K562 (cell line): Measurements from ENCODE around the gene FRMD5.

Experiments used
- BRF1 ChIP-seq: IDR thresholded peaks from 3 replicates; pipeline ENCODE4 v1.6.1; 2011; ENCODE audit warnings: borderline replicate concordance, mild to moderate bottlenecking; ENCODE audit not compliant: insufficient read length; ENCODE audit errors: extremely low read depth
- CTCF ChIP-seq, 3 experiments: IDR thresholded peaks in 2 of 3; conservative IDR thresholded peaks in 1 of 3; 2 replicates each; pipeline ENCODE4 v1.5.1; 2011 to 2012; ENCODE audit warnings: low read length in 3 of 3, mild to moderate bottlenecking in 3 of 3, control low read depth in 2 of 3, improper control_type of control experiment in 1 of 3, inconsistent platforms in 1 of 3, low read depth in 1 of 3, mixed read lengths in 1 of 3, moderate library complexity in 1 of 3; ENCODE audit not compliant: insufficient read depth in 2 of 3
- EZH2 ChIP-seq: IDR thresholded peaks from 2 replicates; pipeline ENCODE4 v1.6.1; 2012; ENCODE audit warnings: low read depth, mild to moderate bottlenecking, inconsistent platforms, low read length, borderline replicate concordance
- GTF2A2 ChIP-seq: IDR thresholded peaks from 2 replicates; pipeline ENCODE4 v1.6.1; 2016; ENCODE audit warnings: mild to moderate bottlenecking, missing genetic modification characterization, missing compliant biosample characterization
- NR3C1 ChIP-seq: sonication (generic); formaldehyde crosslinking; IDR thresholded peaks from 2 replicates; pipeline ENCODE4 v1.8.1; 2022; ENCODE audit warnings: missing genetic modification reagents
- RBM15 ChIP-seq: fragments of 200-400 bp; formaldehyde crosslinking; IDR thresholded peaks from 2 replicates; pipeline ENCODE4 v1.6.1; 2018; ENCODE audit warnings: mild to moderate bottlenecking, low read length, moderate library complexity; ENCODE audit not compliant: insufficient read depth
- ZBTB1 ChIP-seq: sonication (generic); formaldehyde crosslinking; IDR thresholded peaks from 2 replicates; pipeline ENCODE4 v1.8.1; 2023; ENCODE audit warnings: missing genetic modification reagents, low read depth, mild to moderate bottlenecking, borderline replicate concordance
- ZZZ3 ChIP-seq: fragments of 450-650 bp; IDR thresholded peaks from 2 replicates; pipeline ENCODE4 v1.6.1; 2016; ENCODE audit warnings: antibody characterized with exemption, mild to moderate bottlenecking, moderate library complexity
- TF ChIP-seq, protein P1 (sequence below): sonication (generic); formaldehyde crosslinking; IDR thresholded peaks from 2 replicates; pipeline ENCODE4 v1.9.0; 2022; ENCODE audit warnings: mild to moderate bottlenecking, missing genetic modification reagents

GRCh38 chr15:43872416-43873020, 322.6 kb downstream of the FRMD5 start:
- TF ChIP-seq NR3C1 (CRISPR knock-in tag) (no peak), RBM15 (no peak), ZZZ3 (no peak), EZH2 (no peak), BRF1 (no peak), ZBTB1 (CRISPR knock-in tag) (no peak), GTF2A2 (tag) (no peak), CTCF (IDR thresholded peaks at IDR 0.05 in 2 of 3, conservative IDR thresholded peaks at IDR 0.05 in 1 of 3; ENCODE audit: insufficient read depth in 2 of 3, low read depth in 1 of 3, low read length in 3 of 3) (peak; percentile 60 to 71 (median 63))
- TF ChIP-seq, protein P1, sequence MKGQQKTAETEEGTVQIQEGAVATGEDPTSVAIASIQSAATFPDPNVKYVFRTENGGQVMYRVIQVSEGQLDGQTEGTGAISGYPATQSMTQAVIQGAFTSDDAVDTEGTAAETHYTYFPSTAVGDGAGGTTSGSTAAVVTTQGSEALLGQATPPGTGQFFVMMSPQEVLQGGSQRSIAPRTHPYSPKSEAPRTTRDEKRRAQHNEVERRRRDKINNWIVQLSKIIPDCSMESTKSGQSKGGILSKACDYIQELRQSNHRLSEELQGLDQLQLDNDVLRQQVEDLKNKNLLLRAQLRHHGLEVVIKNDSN: no peak
